Esophagus muscularis mucosa (tissue), 4 donors: ENCODE data around the gene NFKBIL1. TPM values are rescaled to one million over a fixed set of nuclear protein-coding genes. Genes with fewer than 3 reads are reported as not detected.

ENCODE experiments used
- DNase-seq: peaks from one replicate; pipeline ENCODE4 v3.0.0-alpha.2; 2017; ENCODE audit errors: extremely low spot score
- H3K27ac ChIP-seq, 4 donors: fragments of 200-600 bp; sonication (generic); replicated peaks in 1 of 4; 1 replicate in 3 of 4; 2 replicates in 1 of 4; pipeline ENCODE4 v1.5.1; 2016 to 2019; ENCODE audit warnings: mild to moderate bottlenecking in 1 of 4
- H3K27me3 ChIP-seq, 4 donors: fragments of 200-600 bp; sonication (generic); one replicate each; pipeline versions ENCODE4 v1.5.1 to v1.6.0; 2016 to 2019
- H3K36me3 ChIP-seq, 4 donors: fragments of 200-600 bp; sonication (generic); one replicate each; pipeline ENCODE4 v1.5.1; 2016 to 2019
- H3K4me1 ChIP-seq, 4 donors: fragments of 200-600 bp; sonication (generic); one replicate each; pipeline ENCODE4 v1.5.1; 2016 to 2019
- H3K4me3 ChIP-seq, 4 donors: fragments of 200-600 bp; sonication (generic); 1 replicate in 2 of 4; 2 replicates in 2 of 4; pipeline ENCODE4 v1.5.1; 2016 to 2019; ENCODE audit warnings: mild to moderate bottlenecking in 4 of 4, moderate library complexity in 1 of 4
- H3K9me3 ChIP-seq, 4 donors: fragments of 200-600 bp; sonication (generic); 1 replicate in 3 of 4; 2 replicates in 1 of 4; pipeline ENCODE4 v1.5.1; 2016 to 2019
- CTCF ChIP-seq, 3 experiments: fragments of 200-600 bp in 2 of 3; fragments of 450-650 bp in 1 of 3; sonication (generic) in 2 of 3; IDR thresholded peaks; one replicate each; pipeline ENCODE4 v1.5.1; 2017 to 2019; ENCODE audit warnings: antibody characterized with exemption in 3 of 3, mild to moderate bottlenecking in 2 of 3, moderate library complexity in 1 of 3
- EP300 ChIP-seq: sonication (generic); formaldehyde crosslinking; IDR thresholded peaks from one replicate; pipeline ENCODE4 v1.6.1; 2017; ENCODE audit warnings: antibody characterized with exemption
- POLR2A ChIP-seq: fragments of 450-650 bp; IDR thresholded peaks from one replicate; pipeline ENCODE4 v1.6.1; 2017; ENCODE audit warnings: antibody characterized with exemption, moderate library complexity, mild to moderate bottlenecking, low read depth
- POLR2AphosphoS5 ChIP-seq, 2 donors: sonication (generic); formaldehyde crosslinking; IDR thresholded peaks; one replicate each; pipeline ENCODE4 v1.6.1; 2017; ENCODE audit warnings: antibody characterized with exemption in 2 of 2
- WGBS: methylation state at CpG from one replicate; pipeline ENCODE4 v1.1.5; 2018; 5-methylcytosine and 5-hydroxymethylcytosine counted together
- intact Hi-C: fragments of 100-400 bp; cut with DNase I; formaldehyde crosslinking; loops from one replicate; pipeline ENCODE4 v1.15.1; 2023
- total RNA-seq, 4 donors: library from RNA; depleted of rRNA; stranded (reverse); fragments of >200 nt; gene quantifications; one replicate each; pipeline versions ENCODE4 v1.1.0 to v1.2.1, GENCODE V29; 2016

The NFKBIL1 gene
- total RNA-seq, 4 donors from 2014 or later = 24.4 to 42.6 (median 29.6) TPM

GRCh38 chr6:31545291-31545690 lies 2.1 kb upstream of the NFKBIL1 start:
- WGBS = 61% methylated on average over 7 of the region's 7 CpGs
- H3K9me3 ChIP-seq = no peaks in the 10 kb centered on the region

DNA sequence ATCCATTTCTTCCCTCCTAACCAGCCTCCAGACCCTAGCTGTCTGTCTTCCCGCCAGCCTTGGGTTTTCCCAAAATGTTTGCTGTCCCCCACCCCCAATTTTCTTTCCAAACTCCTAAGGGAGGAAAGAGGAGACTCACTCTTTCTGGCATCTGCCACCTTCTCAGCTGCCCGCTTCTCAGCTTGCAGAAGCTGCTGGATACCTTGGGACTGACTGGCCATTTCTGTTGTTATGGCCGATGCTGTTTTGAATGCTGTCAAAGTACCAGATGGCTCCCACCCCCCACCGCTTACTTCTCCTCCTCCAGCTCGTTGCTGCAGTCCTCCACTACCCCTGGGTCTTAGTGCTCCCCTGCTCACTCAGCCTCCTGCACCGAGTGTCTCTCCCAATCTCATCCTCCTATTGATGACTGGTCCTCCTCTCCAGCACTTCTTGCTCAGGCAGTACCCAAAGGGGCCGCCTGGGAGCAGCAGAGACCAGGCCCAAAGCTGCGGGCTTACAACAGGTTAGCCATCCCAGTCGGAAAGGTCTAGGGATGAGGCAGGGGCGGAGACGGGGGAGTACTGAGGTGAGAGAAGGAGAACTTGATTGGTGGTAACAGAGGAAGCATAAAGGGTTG lies 960 bp upstream of the NFKBIL1 start, which contains the start of gene ATP6V1G2:
ATP6V1G2 (minus strand) TSS at position 270 of the 619 bp plus-strand sequence; CDS start at position 221, 49 bp downstream.
- DNase-seq = peak; percentile 98
- WGBS = 9% methylated on average over 11 of the region's 11 CpGs
- intact Hi-C loops = loop anchor here (1.0 to 5.0 kb wide), 2 partner anchors 36 to 52 kb away; partner anchors contain the start of gene LTB
- peak within 1 kb of the TSS; percentile 82 to 86 (median 84) for H3K27ac ChIP-seq
- TF ChIP-seq CTCF (IDR thresholded peaks at IDR 0.05) (peak; percentile 96 to 99 (median 99)), POLR2AphosphoS5 (IDR thresholded peaks at IDR 0.05) (peak; percentile 29 to 77), POLR2A (no peak)
- H3K27me3 ChIP-seq = no peaks in the 10 kb centered on the region
- H3K4me3 ChIP-seq = peak within 1 kb of the TSS; percentile 49 to 60 (median 54)
- no peaks in the 10 kb centered on the region for H3K9me3 ChIP-seq
- H3K4me1 ChIP-seq = peaks cover 20 to 54% (median 48%) of the 10 kb centered on the region in 4 donors
- peaks cover 9 to 26% (median 21%) of the 10 kb centered on the region in 4 donors for H3K36me3 ChIP-seq

More at GRCh38 chr6:31545291-31545690, 2.1 kb upstream of the NFKBIL1 start:
- H3K27me3 ChIP-seq = no peaks in the 10 kb centered on the region
- no peak for DNase-seq
- no peak overlapping the region for H3K27ac ChIP-seq
- no peak for TF ChIP-seq CTCF (IDR thresholded peaks at IDR 0.05)
- no peak for TF ChIP-seq POLR2A
- TF ChIP-seq EP300 = no peak
- TF ChIP-seq POLR2AphosphoS5 (IDR thresholded peaks at IDR 0.05) = no peak
- H3K36me3 ChIP-seq = peaks cover 5 to 17% (median 10%) of the 10 kb centered on the region in 4 donors
- peaks cover 25 to 56% (median 48%) of the 10 kb centered on the region in 4 donors for H3K4me1 ChIP-seq
- intact Hi-C loops = loop anchor here (5.0 kb wide), 1 partner anchor 37 kb away; the partner anchor contains the start of gene LTB
- H3K4me3 ChIP-seq = no peak overlapping the region

DNA sequence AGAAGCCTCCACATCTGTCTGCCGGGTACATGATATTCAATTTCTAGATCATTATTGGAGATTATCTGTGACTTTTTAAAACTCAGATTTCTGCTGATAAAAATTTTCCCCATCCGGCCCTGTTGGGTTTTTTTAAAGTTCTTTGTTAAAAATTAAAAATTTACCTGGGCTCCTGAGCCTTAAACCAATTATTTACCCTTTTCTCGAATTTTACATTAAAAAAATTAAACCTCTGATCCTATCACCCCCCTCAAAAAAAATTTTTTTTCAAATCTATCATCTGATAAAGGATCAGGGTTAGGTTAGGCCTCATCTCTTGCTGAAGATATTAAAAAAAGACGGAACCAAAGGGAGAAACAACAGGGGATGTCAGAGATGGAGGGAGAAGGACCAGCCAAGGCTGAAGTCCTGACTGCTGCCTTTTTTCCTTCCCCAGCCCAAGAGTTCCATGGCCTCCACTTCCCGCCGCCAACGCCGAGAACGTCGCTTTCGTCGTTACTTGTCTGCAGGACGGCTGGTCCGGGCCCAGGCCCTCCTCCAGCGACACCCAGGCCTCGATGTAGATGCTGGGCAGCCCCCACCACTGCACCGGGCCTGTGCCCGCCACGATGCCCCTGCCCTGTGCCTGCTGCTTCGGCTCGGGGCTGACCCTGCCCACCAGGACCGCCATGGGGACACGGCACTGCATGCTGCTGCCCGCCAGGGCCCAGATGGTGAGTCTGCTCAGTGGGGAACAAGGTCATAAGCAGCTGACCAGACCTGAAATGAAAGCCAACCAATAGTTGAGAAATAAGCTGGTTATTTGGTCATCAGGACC lies 527 bp downstream of the NFKBIL1 start:
- TF ChIP-seq POLR2A = no peak
- TF ChIP-seq CTCF (IDR thresholded peaks at IDR 0.05) = no peak
- TF ChIP-seq EP300 = no peak
- no peak for TF ChIP-seq POLR2AphosphoS5 (IDR thresholded peaks at IDR 0.05)
- no peaks in the 10 kb centered on the region for H3K9me3 ChIP-seq
- H3K36me3 ChIP-seq = peaks cover 9 to 39% (median 28%) of the 10 kb centered on the region in 4 donors
- H3K27me3 ChIP-seq = no peaks in the 10 kb centered on the region
- peak overlapping the region; percentile 82 to 86 (median 84) for H3K27ac ChIP-seq
- WGBS = 76% methylated on average over 22 of the region's 24 CpGs
- peaks cover 15 to 47% (median 44%) of the 10 kb centered on the region in 4 donors for H3K4me1 ChIP-seq
- H3K4me3 ChIP-seq = peak overlapping the region; percentile 49 to 60 (median 54)
- intact Hi-C loops = loop anchor here (5.0 kb wide), 1 partner anchor 34 kb away; the partner anchor contains the start of gene LTB
- no peak for DNase-seq

GRCh38 chr6:31548544-31548873 lies 1.1 kb downstream of the NFKBIL1 start:
- H3K4me3 ChIP-seq = peak overlapping the region; percentile 49 to 60 (median 54)

More at GRCh38 chr6:31548544-31548873, 1.1 kb downstream of the NFKBIL1 start:
- 95% methylated on average over 2 of the region's 2 CpGs for WGBS
- Histone ChIP-seq H3K9me3 (no peaks in the 10 kb centered on the region), H3K4me1 (peaks cover 12 to 45% (median 40%) of the 10 kb centered on the region in 4 donors), H3K27me3 (no peaks in the 10 kb centered on the region), H3K36me3 (peaks cover 9 to 45% (median 31%) of the 10 kb centered on the region in 4 donors), H3K27ac (peak overlapping the region; percentile 82 to 86 (median 84))
- no peak for DNase-seq
- intact Hi-C loops = loop anchor here (5.0 kb wide), 1 partner anchor 34 kb away; the partner anchor contains the start of gene LTB
- TF ChIP-seq POLR2A (no peak), POLR2AphosphoS5 (IDR thresholded peaks at IDR 0.05) (no peak), EP300 (no peak), CTCF (IDR thresholded peaks at IDR 0.05) (no peak)
